SK-N-SH treated with all-trans-retinoic acid at 6 μM for 48 hours (cell line): ENCODE results near the gene TMEM135.

ENCODE experiments used
- ATAC-seq: fragments of 200-7000 bp; cut with Tn5 transposase; 3 replicates; pipeline ENCODE4 v1.9.1; 2020; ENCODE audit warnings: mild to moderate bottlenecking, moderate library complexity
- ARNTL ChIP-seq: fragments of 450-650 bp; formaldehyde crosslinking; IDR thresholded peaks from 2 replicates; pipeline ENCODE4 v1.5.0; 2020; ENCODE audit warnings: low read depth, mild to moderate bottlenecking, moderate library complexity, borderline replicate concordance
- BACH2 ChIP-seq: fragments of 250-450 bp; sonication (Bioruptor Pico); IDR thresholded peaks from 2 replicates; pipeline ENCODE4 v1.9.0; 2021; ENCODE audit warnings: mild to moderate bottlenecking, borderline replicate concordance
- CREB5 ChIP-seq: fragments of 250-450 bp; sonication (Bioruptor Pico); IDR thresholded peaks from 2 replicates; pipeline ENCODE4 v1.5.1; 2020; ENCODE audit warnings: low read depth, mild to moderate bottlenecking, moderate library complexity
- CSDC2 ChIP-seq: fragments of 250-450 bp; sonication (Bioruptor Pico); IDR thresholded peaks from 2 replicates; pipeline ENCODE4 v1.5.0; 2020; ENCODE audit warnings: mild to moderate bottlenecking, moderate library complexity
- CSRNP3 ChIP-seq: fragments of 250-450 bp; sonication (Bioruptor Pico); IDR thresholded peaks from 2 replicates; pipeline ENCODE4 v1.5.1; 2021; ENCODE audit warnings: mild to moderate bottlenecking, moderate library complexity
- ESRRG ChIP-seq: fragments of 250-450 bp; sonication (Bioruptor Pico); IDR thresholded peaks from 2 replicates; pipeline ENCODE4 v1.6.1; 2021; ENCODE audit warnings: mild to moderate bottlenecking
- GLIS3 ChIP-seq: fragments of 250-450 bp; sonication (Bioruptor Pico); IDR thresholded peaks from 2 replicates; pipeline ENCODE4 v1.5.0; 2020; ENCODE audit warnings: mild to moderate bottlenecking, moderate library complexity
- ISL1 ChIP-seq: fragments of 250-450 bp; sonication (Bioruptor Pico); IDR thresholded peaks from 2 replicates; pipeline ENCODE4 v2.1.2; 2022; ENCODE audit warnings: mild to moderate bottlenecking, moderate library complexity
- OSR1 ChIP-seq: fragments of 250-450 bp; sonication (Bioruptor Pico); IDR thresholded peaks from 2 replicates; pipeline ENCODE4 v1.8.0; 2022; ENCODE audit warnings: moderate library complexity, mild to moderate bottlenecking, inconsistent platforms
- PATZ1 ChIP-seq: fragments of 250-450 bp; sonication (Bioruptor Pico); IDR thresholded peaks from 2 replicates; pipeline ENCODE4 v1.8.0; 2020; ENCODE audit warnings: mild to moderate bottlenecking, moderate library complexity, borderline replicate concordance
- POU6F1 ChIP-seq: fragments of 250-450 bp; sonication (Bioruptor Pico); IDR thresholded peaks from 2 replicates; pipeline ENCODE4 v1.8.0; 2021; ENCODE audit warnings: low read depth, mild to moderate bottlenecking, moderate library complexity, borderline replicate concordance
- PPARA ChIP-seq: fragments of 250-450 bp; sonication (Bioruptor Pico); IDR thresholded peaks from 2 replicates; pipeline ENCODE4 v1.5.0; 2020; ENCODE audit warnings: mild to moderate bottlenecking, borderline replicate concordance
- RARB ChIP-seq: fragments of 250-450 bp; sonication (Bioruptor Pico); IDR thresholded peaks from 2 replicates; pipeline ENCODE4 v1.8.0; 2021; ENCODE audit warnings: mild to moderate bottlenecking, moderate library complexity
- SNAI2 ChIP-seq: fragments of 250-450 bp; sonication (Bioruptor Pico); IDR thresholded peaks from 2 replicates; pipeline ENCODE4 v1.5.0; 2020; ENCODE audit warnings: mild to moderate bottlenecking, moderate library complexity
- TCF4 ChIP-seq: fragments of 250-450 bp; sonication (Bioruptor Pico); IDR thresholded peaks from 2 replicates; pipeline ENCODE4 v1.8.0; 2021; ENCODE audit warnings: mild to moderate bottlenecking, moderate library complexity, borderline replicate concordance
- TOX ChIP-seq: fragments of 250-450 bp; sonication (Bioruptor Pico); IDR thresholded peaks from 2 replicates; pipeline ENCODE4 v1.8.0; 2021; ENCODE audit warnings: mild to moderate bottlenecking, moderate library complexity, borderline replicate concordance
- ZC3H10 ChIP-seq: fragments of 250-450 bp; sonication (Bioruptor Pico); IDR thresholded peaks from 2 replicates; pipeline ENCODE4 v1.5.1; 2021; ENCODE audit warnings: mild to moderate bottlenecking, moderate library complexity
- ZFP3 ChIP-seq: fragments of 250-450 bp; sonication (Bioruptor Pico); IDR thresholded peaks from 2 replicates; pipeline ENCODE4 v1.5.0; 2020; ENCODE audit warnings: mild to moderate bottlenecking, moderate library complexity
- ZFP30 ChIP-seq: fragments of 450-650 bp; formaldehyde crosslinking; IDR thresholded peaks from 2 replicates; pipeline ENCODE4 v1.5.0; 2022; ENCODE audit warnings: mild to moderate bottlenecking, moderate library complexity
- ZNF565 ChIP-seq: fragments of 450-650 bp; formaldehyde crosslinking; conservative IDR thresholded peaks from 2 replicates; pipeline ENCODE4 v1.5.0; 2020; ENCODE audit warnings: low read depth, mild to moderate bottlenecking, moderate library complexity
- ZNF8 ChIP-seq: fragments of 450-650 bp; formaldehyde crosslinking; IDR thresholded peaks from 2 replicates; pipeline ENCODE4 v1.5.0; 2020; ENCODE audit warnings: mild to moderate bottlenecking, moderate library complexity
- TF ChIP-seq, protein P1 (sequence below): fragments of 250-450 bp; sonication (Bioruptor Pico); IDR thresholded peaks from 2 replicates; pipeline ENCODE4 v1.5.0; 2020; ENCODE audit warnings: mild to moderate bottlenecking, moderate library complexity

The TMEM135 gene

GRCh38 chr11:87181143-87181542 lies 143.4 kb downstream of the TMEM135 start:
- TF ChIP-seq ZC3H10 (CRISPR knock-in tag): no peak
- no peak for TF ChIP-seq ZNF8 (CRISPR knock-in tag)
- TF ChIP-seq, protein P1, sequence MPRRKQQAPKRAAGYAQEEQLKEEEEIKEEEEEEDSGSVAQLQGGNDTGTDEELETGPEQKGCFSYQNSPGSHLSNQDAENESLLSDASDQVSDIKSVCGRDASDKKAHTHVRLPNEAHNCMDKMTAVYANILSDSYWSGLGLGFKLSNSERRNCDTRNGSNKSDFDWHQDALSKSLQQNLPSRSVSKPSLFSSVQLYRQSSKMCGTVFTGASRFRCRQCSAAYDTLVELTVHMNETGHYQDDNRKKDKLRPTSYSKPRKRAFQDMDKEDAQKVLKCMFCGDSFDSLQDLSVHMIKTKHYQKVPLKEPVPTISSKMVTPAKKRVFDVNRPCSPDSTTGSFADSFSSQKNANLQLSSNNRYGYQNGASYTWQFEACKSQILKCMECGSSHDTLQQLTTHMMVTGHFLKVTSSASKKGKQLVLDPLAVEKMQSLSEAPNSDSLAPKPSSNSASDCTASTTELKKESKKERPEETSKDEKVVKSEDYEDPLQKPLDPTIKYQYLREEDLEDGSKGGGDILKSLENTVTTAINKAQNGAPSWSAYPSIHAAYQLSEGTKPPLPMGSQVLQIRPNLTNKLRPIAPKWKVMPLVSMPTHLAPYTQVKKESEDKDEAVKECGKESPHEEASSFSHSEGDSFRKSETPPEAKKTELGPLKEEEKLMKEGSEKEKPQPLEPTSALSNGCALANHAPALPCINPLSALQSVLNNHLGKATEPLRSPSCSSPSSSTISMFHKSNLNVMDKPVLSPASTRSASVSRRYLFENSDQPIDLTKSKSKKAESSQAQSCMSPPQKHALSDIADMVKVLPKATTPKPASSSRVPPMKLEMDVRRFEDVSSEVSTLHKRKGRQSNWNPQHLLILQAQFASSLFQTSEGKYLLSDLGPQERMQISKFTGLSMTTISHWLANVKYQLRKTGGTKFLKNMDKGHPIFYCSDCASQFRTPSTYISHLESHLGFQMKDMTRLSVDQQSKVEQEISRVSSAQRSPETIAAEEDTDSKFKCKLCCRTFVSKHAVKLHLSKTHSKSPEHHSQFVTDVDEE (CRISPR knock-in tag): no peak
- no peak for TF ChIP-seq BACH2 (CRISPR knock-in tag)
- no peak for TF ChIP-seq ISL1 (CRISPR knock-in tag)
- no peak for ATAC-seq

GRCh38 chr11:87185228-87185627 lies 147.5 kb downstream of the TMEM135 start:
- TF ChIP-seq SNAI2 (CRISPR knock-in tag) (no peak), ISL1 (CRISPR knock-in tag) (no peak), ZC3H10 (CRISPR knock-in tag) (no peak), CSDC2 (CRISPR knock-in tag) (no peak), BACH2 (CRISPR knock-in tag) (no peak), CSRNP3 (CRISPR knock-in tag) (no peak), ARNTL (CRISPR knock-in tag) (no peak), TCF4 (CRISPR knock-in tag) (no peak), ZNF8 (CRISPR knock-in tag) (no peak), POU6F1 (no peak), CREB5 (CRISPR knock-in tag) (no peak), ZNF565 (no peak), ZFP3 (CRISPR knock-in tag) (no peak), RARB (CRISPR knock-in tag) (no peak), PPARA (CRISPR knock-in tag) (no peak), ESRRG (CRISPR knock-in tag) (no peak), OSR1 (CRISPR knock-in tag) (no peak)
- TF ChIP-seq, protein P1 (CRISPR knock-in tag): no peak
- ATAC-seq: no peak

- TF ChIP-seq ZC3H10 (CRISPR knock-in tag): no peak
- no peak for TF ChIP-seq TOX (CRISPR knock-in tag)
- no peak for TF ChIP-seq RARB (CRISPR knock-in tag)
- no peak for TF ChIP-seq PATZ1 (CRISPR knock-in tag)
- TF ChIP-seq ZNF8 (CRISPR knock-in tag): no peak
- no peak for TF ChIP-seq CSDC2 (CRISPR knock-in tag)
- TF ChIP-seq ZFP30 (CRISPR knock-in tag): no peak
- TF ChIP-seq, protein P1 (CRISPR knock-in tag): no peak
- TF ChIP-seq GLIS3: no peak
- TF ChIP-seq, all 23 proteins: peak for 0
Measured at GRCh38 chr11:87187076-87187475, 149.3 kb downstream of the TMEM135 start.

More at GRCh38 chr11:87187076-87187475, 149.3 kb downstream of the TMEM135 start:
- ATAC-seq: no peak
